Dorsolateral prefrontal cortex (tissue), 118 donors: ENCODE data around the gene HNRNPCL4. TPM values are rescaled to one million over a fixed set of nuclear protein-coding genes. Genes with fewer than 3 reads are reported as not detected.

Source experiments
- total RNA-seq, 120 experiments: library from RNA; stranded (reverse); gene quantifications; one replicate each; pipeline versions ENCODE4 v1.2.3 to v1.2.4, GENCODE V29; 2022

HNRNPCL4 gene
- total RNA-seq, 120 experiments from 2014 or later, result not detected

Other genes starting within 250 kb of the HNRNPCL4 start
- gene PRAMEF7, start 249.0 kb downstream of the HNRNPCL4 start, total RNA-seq, result not detected
- not detected for gene PRAMEF6, start 218.1 kb downstream of the HNRNPCL4 start, total RNA-seq
- gene PRAMEF27, start 109.1 kb downstream of the HNRNPCL4 start, total RNA-seq, result not detected
- gene HNRNPCL3, start 104.9 kb downstream of the HNRNPCL4 start, total RNA-seq, result not detected
- not detected for gene PRAMEF25, start 94.9 kb downstream of the HNRNPCL4 start, total RNA-seq
- not detected for gene HNRNPCL2, start 48.8 kb downstream of the HNRNPCL4 start, total RNA-seq
- not detected for gene PRAMEF26, start 9.6 kb downstream of the HNRNPCL4 start, total RNA-seq
- not detected for gene PRAMEF9, start 6.2 kb upstream of the HNRNPCL4 start, total RNA-seq
- gene PRAMEF13, start 35.8 kb upstream of the HNRNPCL4 start, total RNA-seq, result not detected
- gene PRAMEF18, start 60.5 kb upstream of the HNRNPCL4 start, total RNA-seq, result not detected
- gene PRAMEF5, start 88.6 kb upstream of the HNRNPCL4 start, total RNA-seq, result not detected
- gene PRAMEF8, start 119.5 kb upstream of the HNRNPCL4 start, total RNA-seq, result not detected
- gene PRAMEF33, start 137.9 kb upstream of the HNRNPCL4 start, total RNA-seq, result not detected
- gene PRAMEF15, start 149.9 kb upstream of the HNRNPCL4 start, total RNA-seq, result not detected
- gene PRAMEF14, start 181.5 kb upstream of the HNRNPCL4 start, total RNA-seq, result not detected
- gene PRAMEF19, start 206.3 kb upstream of the HNRNPCL4 start, total RNA-seq, result not detected
- gene PRAMEF17, start 224.0 kb upstream of the HNRNPCL4 start, total RNA-seq, result not detected
- not detected for gene PRAMEF20, start 244.8 kb upstream of the HNRNPCL4 start, total RNA-seq